ENCODE results near the gene ZNF236. TPM values are rescaled to one million over a fixed set of nuclear protein-coding genes. Genes with fewer than 3 reads are reported as not detected.

Gene ZNF236
- total and polyA plus RNA-seq, 2 donors (not counting 3 experiments of a cell fraction or from before 2014, with no cell fraction given): 4.5 to 14.7 TPM

- CTCF ChIA-PET: interaction anchor here (9.9 kb wide), 1 partner anchor 12 kb away, joined by 91 read pairs; no protein-coding TSS in a partner anchor
- no peak for TF ChIP-seq POLR2A (IDR thresholded peaks at IDR 0.05; ENCODE audit: low read depth, low read length)
- no peak for TF ChIP-seq MAX (IDR thresholded peaks at IDR 0.05; ENCODE audit: insufficient read depth, insufficient read length)
- Histone ChIP-seq H3K9me3 (replicated peaks; ENCODE audit: control insufficient read depth, insufficient read depth, low read length) (no peaks in the 10 kb centered on the region), H3K27ac (ENCODE audit: insufficient read depth, low read depth, low read length) (no peak overlapping the region), H4K20me1 (replicated peaks; ENCODE audit: control insufficient read depth, extremely low read depth, insufficient read depth, low read length) (no peaks in the 10 kb centered on the region), H2AFZ (ENCODE audit: low read depth, low read length) (no peak overlapping the region), H3K36me3 (ENCODE audit: control insufficient read depth in 2 of 2, extremely low read depth in 1 of 2, insufficient read depth in 2 of 2, low read length in 2 of 2) (peaks cover 0 to 1% of the 10 kb centered on the region in 2 experiments), H3K27me3 (ENCODE audit: control insufficient read depth in 2 of 2, insufficient read depth in 2 of 2, low read length in 2 of 2) (no peaks in the 10 kb centered on the region), H3K79me2 (ENCODE audit: control insufficient read depth, insufficient read depth, low read length) (peaks cover 9% of the 10 kb centered on the region), H3K9me1 (replicated peaks; ENCODE audit: control insufficient read depth, extremely low read depth, insufficient read depth, low read length) (no peaks in the 10 kb centered on the region), H3K9ac (replicated peaks; ENCODE audit: extremely low read depth, insufficient read depth, low read length) (no peak overlapping the region), H3K4me2 (ENCODE audit: insufficient read depth, low read length) (no peak overlapping the region), H3K4me3 (replicated peaks in 1 of 3; ENCODE audit: insufficient read depth in 1 of 3, low read depth in 1 of 3, low read length in 3 of 3) (no peak overlapping the region), H3K4me1 (ENCODE audit: control insufficient read depth, extremely low read depth, insufficient read depth, low read length) (no peaks in the 10 kb centered on the region)
- POLR2A ChIA-PET: no interaction called here
- dilution Hi-C loops (cut with MboI; ENCODE audit: extremely low pct_ligation_motif_present, low sequenced_read_pairs): no loop called here
- intact Hi-C loops (cut with micrococcal nuclease): no loop called here
- DNase-seq (ENCODE audit: low read depth, low spot score) (no peak), FAIRE-seq (no peak)
- no TSS peak for BruUV-seq (replicated peaks)
Measured at GRCh38 chr18:76814256-76814655, 8.1 kb upstream of the ZNF236 start.

GRCh38 chr18:76816127-76816526 is 6.2 kb upstream of the ZNF236 start:
- CTCF ChIA-PET: interaction anchor here (9.9 kb wide), 1 partner anchor 13 kb away, joined by 91 read pairs; no protein-coding TSS in a partner anchor

More at GRCh38 chr18:76816127-76816526, 6.2 kb upstream of the ZNF236 start:
- POLR2A ChIA-PET: no interaction called here
- H3K4me1 ChIP-seq (ENCODE audit: control insufficient read depth, extremely low read depth, insufficient read depth, low read length): peaks cover 4% of the 10 kb centered on the region
- peaks cover 26% of the 10 kb centered on the region for H3K79me2 ChIP-seq (ENCODE audit: control insufficient read depth, insufficient read depth, low read length)
- no TSS peak for BruUV-seq (replicated peaks)
- H3K9me1 ChIP-seq (replicated peaks; ENCODE audit: control insufficient read depth, extremely low read depth, insufficient read depth, low read length): no peaks in the 10 kb centered on the region
- FAIRE-seq: no peak
- H4K20me1 ChIP-seq (replicated peaks; ENCODE audit: control insufficient read depth, extremely low read depth, insufficient read depth, low read length): no peaks in the 10 kb centered on the region
- no peaks in the 10 kb centered on the region for H3K27me3 ChIP-seq (ENCODE audit: control insufficient read depth in 2 of 2, insufficient read depth in 2 of 2, low read length in 2 of 2)
- no peak overlapping the region for H2AFZ ChIP-seq (ENCODE audit: low read depth, low read length)
- no peak overlapping the region for H3K4me2 ChIP-seq (ENCODE audit: insufficient read depth, low read length)
- DNase-seq (ENCODE audit: low read depth, low spot score): no peak
- H3K9me3 ChIP-seq (replicated peaks; ENCODE audit: control insufficient read depth, insufficient read depth, low read length): no peaks in the 10 kb centered on the region
- TF ChIP-seq MAX (IDR thresholded peaks at IDR 0.05; ENCODE audit: insufficient read depth, insufficient read length): no peak
- TF ChIP-seq POLR2AphosphoS5 (IDR thresholded peaks at IDR 0.05; ENCODE audit: insufficient read depth, low read depth, low read length): no peak
- TF ChIP-seq FOS (IDR thresholded peaks at IDR 0.05; ENCODE audit: borderline replicate concordance, insufficient read depth, low read length): no peak
- no peak for TF ChIP-seq CTCF (IDR thresholded peaks at IDR 0.05; ENCODE audit: extremely low read depth in 1 of 2, insufficient read depth in 1 of 2, low read depth in 1 of 2, low read length in 2 of 2)
- TF ChIP-seq GATA2 (IDR thresholded peaks at IDR 0.05; ENCODE audit: insufficient read depth, insufficient read length, low read depth, low read length): no peak
- no peak for TF ChIP-seq JUN (IDR thresholded peaks at IDR 0.05; ENCODE audit: borderline replicate concordance, insufficient read depth, insufficient read length, low read depth)
- no peak for TF ChIP-seq POLR2A (IDR thresholded peaks at IDR 0.05; ENCODE audit: low read depth, low read length)
- no peak for TF ChIP-seq MYC (IDR thresholded peaks at IDR 0.05; ENCODE audit: low read depth, low read length)
- H3K4me3 ChIP-seq (replicated peaks in 1 of 3; ENCODE audit: insufficient read depth in 1 of 3, low read depth in 1 of 3, low read length in 3 of 3): no peak overlapping the region
- dilution Hi-C loops (cut with MboI; ENCODE audit: extremely low pct_ligation_motif_present, low sequenced_read_pairs) (no loop called here), intact Hi-C loops (cut with micrococcal nuclease) (no loop called here)
- no peak overlapping the region for H3K27ac ChIP-seq (ENCODE audit: insufficient read depth, low read depth, low read length)
- no peak overlapping the region for H3K9ac ChIP-seq (replicated peaks; ENCODE audit: extremely low read depth, insufficient read depth, low read length)
- H3K36me3 ChIP-seq (ENCODE audit: control insufficient read depth in 2 of 2, extremely low read depth in 1 of 2, insufficient read depth in 2 of 2, low read length in 2 of 2): peaks cover 0 to 1% of the 10 kb centered on the region in 2 experiments

Data from endothelial cell of umbilical vein (primary cell).